Trophoblast cell (in vitro differentiated cells and primary cell): Measurements from ENCODE around the gene HOXB1.

ENCODE experiments used
- DNase-seq, 2 donors: peaks; one replicate each; pipeline ENCODE4 v3.0.0-alpha.2; 2016
- H2AFZ ChIP-seq: 2 replicates; pipeline ENCODE4 v1.6.1; 2013; ENCODE audit warnings: low read length, moderate library complexity, mild to moderate bottlenecking; ENCODE audit not compliant: insufficient read depth, poor library complexity
- H2AK5ac ChIP-seq: 2 replicates; pipeline ENCODE4 v1.6.1; 2013; ENCODE audit warnings: mild to moderate bottlenecking, low read length
- H2BK120ac ChIP-seq: 2 replicates; pipeline ENCODE4 v1.6.1; 2013; ENCODE audit warnings: low read length, mild to moderate bottlenecking, moderate library complexity; ENCODE audit not compliant: insufficient read depth, poor library complexity
- H2BK12ac ChIP-seq: 2 replicates; pipeline ENCODE4 v1.6.1; 2013; ENCODE audit warnings: mild to moderate bottlenecking, low read length, moderate library complexity
- H2BK5ac ChIP-seq: 2 replicates; pipeline ENCODE4 v1.6.1; 2013; ENCODE audit warnings: low read length, low read depth, moderate library complexity, mild to moderate bottlenecking; ENCODE audit not compliant: poor library complexity
- H3K14ac ChIP-seq: 2 replicates; pipeline ENCODE4 v1.6.1; 2013; ENCODE audit warnings: mild to moderate bottlenecking, low read length
- H3K18ac ChIP-seq: 2 replicates; pipeline ENCODE4 v1.6.1; 2013; ENCODE audit warnings: mild to moderate bottlenecking, low read length
- H3K23ac ChIP-seq: 2 replicates; pipeline ENCODE4 v1.6.1; 2013; ENCODE audit warnings: low read length
- H3K27ac ChIP-seq: 2 replicates; pipeline ENCODE4 v1.5.1; 2013; ENCODE audit warnings: low read depth, mild to moderate bottlenecking, inconsistent platforms, low read length, moderate library complexity
- H3K27me3 ChIP-seq: 2 replicates; pipeline ENCODE4 v1.6.1; 2013; ENCODE audit warnings: inconsistent platforms, mild to moderate bottlenecking, low read length, moderate library complexity; ENCODE audit not compliant: insufficient read depth
- H3K36me3 ChIP-seq, 2 experiments: 1 replicate in 1 of 2; 2 replicates in 1 of 2; pipeline ENCODE4 v1.6.1; 2013; ENCODE audit warnings: low read length in 2 of 2, mild to moderate bottlenecking in 2 of 2, moderate library complexity in 1 of 2; ENCODE audit not compliant: insufficient read depth in 2 of 2, control insufficient read depth in 1 of 2
- H3K4ac ChIP-seq: 2 replicates; pipeline ENCODE4 v1.6.1; 2013; ENCODE audit warnings: low read depth, mild to moderate bottlenecking, low read length, moderate library complexity
- H3K4me1 ChIP-seq, 2 experiments: 1 replicate in 1 of 2; 2 replicates in 1 of 2; pipeline ENCODE4 v1.6.1; 2013; ENCODE audit warnings: low read length in 2 of 2, mild to moderate bottlenecking in 2 of 2, moderate library complexity in 1 of 2; ENCODE audit not compliant: insufficient read depth in 2 of 2, control insufficient read depth in 1 of 2
- H3K4me2 ChIP-seq: 2 replicates; pipeline ENCODE4 v1.6.1; 2013; ENCODE audit warnings: inconsistent platforms, mild to moderate bottlenecking, low read length, moderate library complexity
- H3K4me3 ChIP-seq: 2 replicates; pipeline ENCODE4 v1.5.1; 2013; ENCODE audit warnings: mild to moderate bottlenecking, low read depth, low read length, inconsistent platforms
- H3K79me1 ChIP-seq: one replicate; pipeline ENCODE4 v1.6.1; 2013; ENCODE audit warnings: low read length
- H3K79me2 ChIP-seq: 2 replicates; pipeline ENCODE4 v1.6.1; 2013; ENCODE audit warnings: low read length, mild to moderate bottlenecking; ENCODE audit not compliant: control insufficient read depth, insufficient read depth, poor library complexity
- H3K9ac ChIP-seq: 2 replicates; pipeline ENCODE4 v1.6.1; 2013; ENCODE audit warnings: mild to moderate bottlenecking, low read length
- H3K9me3 ChIP-seq: 2 replicates; pipeline ENCODE4 v1.6.1; 2013; ENCODE audit warnings: low read depth, mild to moderate bottlenecking, control low read depth, inconsistent platforms, low read length; ENCODE audit not compliant: insufficient read depth
- H4K12ac ChIP-seq: 2 replicates; pipeline ENCODE4 v1.6.1; 2013; ENCODE audit warnings: low read depth, mild to moderate bottlenecking, low read length, moderate library complexity
- H4K8ac ChIP-seq: 2 replicates; pipeline ENCODE4 v1.6.1; 2013; ENCODE audit warnings: low read depth, mild to moderate bottlenecking, low read length, moderate library complexity
- H4K91ac ChIP-seq: one replicate; pipeline ENCODE4 v1.6.1; 2013; ENCODE audit warnings: low read depth, mild to moderate bottlenecking, low read length, moderate library complexity
- WGBS: extraction: QIAGEN DNeasy Blood & Tissue Kit; methylation state at CpG from one replicate; pipeline ENCODE4 v1.1.7; 2013; ENCODE audit warnings: missing lambda C conversion rate; ENCODE audit not compliant: insufficient read length, insufficient coverage; ENCODE audit errors: extremely low coverage; 5-methylcytosine and 5-hydroxymethylcytosine counted together

Gene HOXB1

DNA sequence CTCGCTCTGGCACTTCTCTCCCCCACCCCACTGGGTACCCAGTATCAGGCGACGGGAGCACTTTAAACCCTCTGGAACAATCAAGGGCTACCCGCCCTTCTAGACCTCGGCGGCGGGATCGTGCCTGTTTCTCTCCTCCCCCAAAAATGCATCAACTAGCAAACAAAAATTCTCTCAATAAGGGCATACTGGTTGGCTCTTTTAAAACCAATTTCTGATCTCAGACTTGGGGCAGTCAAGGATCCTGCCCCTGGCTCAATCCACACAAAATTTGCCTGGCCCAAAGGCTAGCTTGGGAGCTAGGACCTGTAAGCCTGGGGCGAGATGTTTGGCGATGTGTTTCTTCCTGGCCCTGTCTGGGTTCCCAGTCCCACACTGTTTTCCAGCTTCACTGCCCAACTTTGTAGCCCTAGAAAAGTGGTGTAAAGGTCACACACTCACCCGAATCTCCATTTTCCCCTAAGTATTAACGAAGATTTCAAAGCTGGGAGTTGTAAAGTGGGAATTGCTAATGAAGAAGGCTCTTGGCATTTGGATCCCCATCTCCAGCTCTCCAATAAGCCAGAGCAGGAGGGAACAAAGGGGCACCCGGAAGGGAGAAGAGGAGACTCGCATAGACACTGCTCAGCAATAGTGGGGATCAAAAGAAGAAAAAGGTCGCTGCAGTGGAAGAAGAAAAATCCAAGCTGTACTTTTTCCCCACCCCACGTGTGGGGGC is 28.5 kb upstream of the HOXB1 start:
- Histone ChIP-seq H4K12ac (no peak overlapping the region), H3K9me3 (peaks cover 3% of the 10 kb centered on the region), H3K23ac (no peak overlapping the region), H3K4me1 (peaks cover 13 to 14% of the 10 kb centered on the region in 2 experiments), H3K36me3 (peaks cover 0 to 2% of the 10 kb centered on the region in 2 experiments), H3K4ac (no peak overlapping the region), H3K4me2 (no peak overlapping the region), H2AFZ (no peak overlapping the region), H3K9ac (no peak overlapping the region), H2BK120ac (no peak overlapping the region), H3K18ac (no peak overlapping the region), H3K27ac (no peak overlapping the region), H4K91ac (no peak overlapping the region), H3K79me2 (peaks cover 8% of the 10 kb centered on the region), H4K8ac (no peak overlapping the region), H2BK5ac (no peak overlapping the region), H2BK12ac (no peak overlapping the region), H3K79me1 (peaks cover 9% of the 10 kb centered on the region), H3K4me3 (no peak overlapping the region), H3K27me3 (peaks cover 2% of the 10 kb centered on the region), H2AK5ac (no peak overlapping the region), H3K14ac (no peak overlapping the region)
- no peak for DNase-seq
- no CpG with 5 or more reads among the region's 16 CpGs for WGBS

- Histone ChIP-seq H2AFZ (no peak overlapping the region), H3K79me2 (peaks cover 8% of the 10 kb centered on the region), H3K9me3 (peaks cover 3% of the 10 kb centered on the region), H3K9ac (no peak overlapping the region), H2BK12ac (no peak overlapping the region), H3K4me2 (no peak overlapping the region), H3K4ac (no peak overlapping the region), H2BK5ac (no peak overlapping the region), H4K8ac (no peak overlapping the region), H4K91ac (no peak overlapping the region), H3K4me1 (peaks cover 14 to 15% of the 10 kb centered on the region in 2 experiments), H3K36me3 (peaks cover 0 to 2% of the 10 kb centered on the region in 2 experiments), H3K23ac (no peak overlapping the region), H3K27ac (no peak overlapping the region), H2BK120ac (no peak overlapping the region), H3K27me3 (peaks cover 2% of the 10 kb centered on the region), H3K14ac (no peak overlapping the region), H3K79me1 (peaks cover 9% of the 10 kb centered on the region), H2AK5ac (no peak overlapping the region), H4K12ac (no peak overlapping the region), H3K4me3 (no peak overlapping the region), H3K18ac (no peak overlapping the region)
- no CpG with 5 or more reads among the region's 2 CpGs for WGBS
- DNase-seq: no peak
Observed at GRCh38 chr17:48558831-48559121, 28.0 kb upstream of the HOXB1 start.

DNA sequence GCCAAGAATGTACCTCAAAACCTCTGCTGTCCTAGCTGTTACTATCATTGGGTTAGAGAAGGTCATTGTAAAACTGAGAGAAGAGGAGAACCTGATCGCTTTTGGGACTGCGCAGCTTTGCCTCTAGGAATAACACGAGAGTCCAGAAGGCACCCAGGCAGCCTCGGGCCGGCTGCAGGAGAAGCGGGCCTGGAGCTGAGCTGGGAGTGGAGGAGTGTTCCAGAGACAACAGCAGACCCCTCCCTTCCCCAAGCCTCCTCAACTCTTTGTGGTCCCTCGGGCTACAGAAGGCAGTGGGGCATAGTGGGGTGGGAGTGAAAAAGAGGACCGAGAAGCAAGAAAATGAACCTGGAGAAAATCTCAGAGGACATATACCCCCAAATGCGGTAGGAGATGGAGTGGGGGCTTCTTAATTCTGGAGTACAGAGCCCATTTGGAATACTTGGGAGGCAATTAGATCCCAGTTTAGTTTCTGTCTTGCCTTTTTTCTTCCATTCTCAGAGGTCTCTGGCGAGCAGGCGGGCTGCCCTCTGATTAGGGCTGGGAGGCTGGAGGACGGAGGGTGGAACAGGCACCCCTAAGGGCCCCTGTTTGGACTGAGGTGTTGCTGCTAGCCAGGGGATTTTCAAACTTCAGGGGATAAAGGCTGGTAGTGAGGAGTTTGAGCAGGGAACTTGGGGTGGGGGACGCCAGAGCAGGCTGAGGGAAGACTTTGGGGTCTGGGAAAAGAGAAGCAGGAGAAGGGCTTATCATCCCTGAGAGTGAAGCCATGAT is 27.4 kb upstream of the HOXB1 start:
- Histone ChIP-seq H4K91ac (no peak overlapping the region), H4K12ac (no peak overlapping the region), H3K79me1 (peaks cover 9% of the 10 kb centered on the region), H3K9ac (no peak overlapping the region), H3K79me2 (peaks cover 8% of the 10 kb centered on the region), H4K8ac (no peak overlapping the region), H2AK5ac (no peak overlapping the region), H3K27ac (no peak overlapping the region), H3K4me1 (peaks cover 14 to 15% of the 10 kb centered on the region in 2 experiments), H3K36me3 (peaks cover 0 to 2% of the 10 kb centered on the region in 2 experiments), H3K18ac (no peak overlapping the region), H3K4me2 (no peak overlapping the region), H3K23ac (no peak overlapping the region), H3K4me3 (no peak overlapping the region), H2BK12ac (no peak overlapping the region), H2AFZ (no peak overlapping the region), H2BK5ac (no peak overlapping the region), H3K9me3 (peaks cover 3% of the 10 kb centered on the region), H2BK120ac (no peak overlapping the region), H3K4ac (no peak overlapping the region), H3K27me3 (peaks cover 2% of the 10 kb centered on the region), H3K14ac (no peak overlapping the region)
- DNase-seq: no peak
- WGBS: no CpG with 5 or more reads among the region's 13 CpGs

DNA sequence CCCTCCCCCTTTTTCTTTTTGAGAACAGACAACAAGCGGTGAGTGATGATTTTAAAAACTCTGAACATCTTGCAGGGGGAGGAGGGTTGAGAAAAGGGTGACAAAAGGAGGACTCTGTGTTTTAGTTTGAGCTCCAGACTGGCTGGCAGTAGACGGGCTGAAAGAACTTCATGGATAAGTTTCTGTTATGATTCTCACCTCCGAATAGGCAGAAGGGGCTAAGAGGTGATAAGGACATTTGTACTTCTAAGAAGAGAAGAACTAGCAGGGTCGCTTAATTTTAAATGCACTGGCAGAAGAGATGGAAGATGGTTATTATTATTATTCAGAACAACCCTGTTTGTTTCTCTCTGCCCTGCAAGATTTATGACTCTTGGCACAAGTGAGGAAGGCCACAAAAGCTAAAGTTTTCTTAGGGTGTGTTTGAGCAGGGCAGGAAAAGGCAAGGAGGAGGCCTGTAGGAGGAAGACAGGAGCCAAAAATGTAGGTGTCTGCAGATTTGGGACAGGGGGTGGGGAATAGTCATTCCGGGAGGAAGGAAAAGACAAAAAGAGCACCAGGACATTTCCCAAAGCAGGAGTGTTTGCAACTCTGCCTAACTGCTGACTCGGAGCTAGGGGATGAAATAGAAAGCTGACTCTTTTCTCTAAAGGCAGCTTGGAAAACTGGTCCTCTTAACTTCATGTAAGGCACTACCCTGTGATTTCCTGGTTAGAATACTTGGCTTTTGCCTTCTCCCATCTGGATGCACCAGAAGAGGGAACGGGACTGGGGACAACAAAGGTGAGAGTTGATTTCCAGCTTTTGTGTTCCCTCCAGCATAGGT is 26.0 kb upstream of the HOXB1 start:
- H2AK5ac ChIP-seq: no peak overlapping the region
- no peak overlapping the region for H2BK120ac ChIP-seq
- H3K14ac ChIP-seq: no peak overlapping the region
- H3K4ac ChIP-seq: no peak overlapping the region
- H3K18ac ChIP-seq: no peak overlapping the region
- peaks cover 11% of the 10 kb centered on the region for H3K79me1 ChIP-seq
- H3K79me2 ChIP-seq: peaks cover 8% of the 10 kb centered on the region
- no peak overlapping the region for H4K12ac ChIP-seq
- H3K36me3 ChIP-seq: peaks cover 2 to 4% of the 10 kb centered on the region in 2 experiments
- H4K8ac ChIP-seq: no peak overlapping the region
- no peak overlapping the region for H2BK5ac ChIP-seq
- no CpG with 5 or more reads among the region's 7 CpGs for WGBS
- H3K4me3 ChIP-seq: no peak overlapping the region
- no peak overlapping the region for H2AFZ ChIP-seq
- H3K4me2 ChIP-seq: no peak overlapping the region
- H4K91ac ChIP-seq: no peak overlapping the region
- no peak overlapping the region for H3K23ac ChIP-seq
- no peak overlapping the region for H3K27ac ChIP-seq
- no peak overlapping the region for H3K9ac ChIP-seq
- H3K9me3 ChIP-seq: peaks cover 3% of the 10 kb centered on the region
- peaks cover 2% of the 10 kb centered on the region for H3K27me3 ChIP-seq
- H3K4me1 ChIP-seq: peaks cover 15 to 19% of the 10 kb centered on the region in 2 experiments
- peak overlapping the region; percentile 54 for H2BK12ac ChIP-seq
- no peak for DNase-seq
